CD14-positive monocyte (primary cell): ENCODE results near the gene LBR. TPM values are rescaled to one million over a fixed set of nuclear protein-coding genes. Genes with fewer than 3 reads are reported as not detected.

Experiments used
- DNase-seq, 3 donors: peaks; one replicate each; pipeline ENCODE4 v3.0.0-alpha.2; 2011 to 2022
- H2AFZ ChIP-seq: 2 replicates; pipeline ENCODE4 v1.6.0; 2012; ENCODE audit warnings: mild to moderate bottlenecking, low read depth, low read length, inconsistent platforms; ENCODE audit not compliant: insufficient read depth, poor library complexity, severe bottlenecking
- H3K27ac ChIP-seq, 2 donors: 1 replicate in 1 of 2; 2 replicates in 1 of 2; pipeline ENCODE4 v1.5.1; 2012 to 2013; ENCODE audit warnings: low read length in 2 of 2, control low read depth in 1 of 2, inconsistent platforms in 1 of 2, low read depth in 1 of 2, mild to moderate bottlenecking in 1 of 2
- H3K27me3 ChIP-seq, 2 donors: one replicate each; pipeline versions ENCODE4 v1.6.0 to v1.6.1; 2011 to 2013; ENCODE audit warnings: low read length in 2 of 2; ENCODE audit not compliant: control insufficient read depth in 2 of 2, insufficient read depth in 2 of 2
- H3K36me3 ChIP-seq, 2 donors: replicated peaks in 1 of 2; 1 replicate in 1 of 2; 2 replicates in 1 of 2; pipeline versions ENCODE4 v1.5.1 to v1.6.1; 2012 to 2013; ENCODE audit warnings: low read length in 2 of 2, control low read depth in 1 of 2, inconsistent platforms in 1 of 2, mild to moderate bottlenecking in 1 of 2; ENCODE audit not compliant: insufficient read depth in 2 of 2, control insufficient read depth in 1 of 2
- H3K4me1 ChIP-seq, 2 donors: 1 replicate in 1 of 2; 2 replicates in 1 of 2; pipeline versions ENCODE4 v1.5.1 to v1.6.1; 2012 to 2013; ENCODE audit warnings: low read length in 2 of 2, control low read depth in 1 of 2, inconsistent platforms in 1 of 2, mild to moderate bottlenecking in 1 of 2, moderate library complexity in 1 of 2; ENCODE audit not compliant: insufficient read depth in 2 of 2, control insufficient read depth in 1 of 2
- H3K4me2 ChIP-seq: replicated peaks from 2 replicates; pipeline ENCODE3; 2012; ENCODE audit warnings: low read length, moderate library complexity, mild to moderate bottlenecking; ENCODE audit not compliant: poor library complexity, severe bottlenecking; ENCODE audit errors: extremely low read depth
- H3K4me3 ChIP-seq, 3 experiments: fragments of 200-600 bp in 1 of 3; sonication (generic) in 1 of 3; replicated peaks in 1 of 3; 1 replicate in 2 of 3; 2 replicates in 1 of 3; pipeline ENCODE4 v1.5.1; 2011 to 2013; ENCODE audit warnings: low read length in 3 of 3, mild to moderate bottlenecking in 3 of 3, control low read depth in 2 of 3, low read depth in 2 of 3, inconsistent platforms in 1 of 3, moderate library complexity in 1 of 3
- H3K79me2 ChIP-seq: 2 replicates; pipeline ENCODE4 v1.6.0; 2012; ENCODE audit warnings: mild to moderate bottlenecking, control low read depth, inconsistent platforms, low read length, moderate library complexity; ENCODE audit not compliant: insufficient read depth
- H3K9ac ChIP-seq: 2 replicates; pipeline ENCODE4 v1.6.0; 2017; ENCODE audit warnings: low read length, mild to moderate bottlenecking; ENCODE audit not compliant: insufficient read depth, poor library complexity, severe bottlenecking
- H3K9me3 ChIP-seq, 2 donors: replicated peaks in 1 of 2; 1 replicate in 1 of 2; 2 replicates in 1 of 2; pipeline versions ENCODE4 v1.5.1 to v1.6.1; 2012 to 2013; ENCODE audit warnings: low read length in 2 of 2, control low read depth in 1 of 2; ENCODE audit not compliant: control insufficient read depth in 1 of 2, insufficient read depth in 1 of 2
- H4K20me1 ChIP-seq: 2 replicates; pipeline ENCODE4 v1.6.0; 2012; ENCODE audit warnings: mild to moderate bottlenecking, low read length, control low read depth, moderate library complexity; ENCODE audit not compliant: insufficient read depth
- H3K27ac Mint-ChIP-seq, 7 donors: one replicate each; pipeline ENCODE4 v1.8.0; 2020; ENCODE audit warnings: mild to moderate bottlenecking in 7 of 7, mixed read lengths in 7 of 7, moderate library complexity in 6 of 7, inconsistent platforms in 2 of 7
- H3K27me3 Mint-ChIP-seq, 3 donors: one replicate each; pipeline ENCODE4 v1.8.0; 2021 to 2022; ENCODE audit warnings: low read depth in 3 of 3, mild to moderate bottlenecking in 3 of 3, mixed read lengths in 3 of 3, moderate library complexity in 3 of 3, inconsistent platforms in 1 of 3
- H3K36me3 Mint-ChIP-seq, 2 donors: one replicate each; pipeline ENCODE4 v1.8.0; 2020; ENCODE audit warnings: mixed read lengths in 2 of 2, inconsistent platforms in 1 of 2, mild to moderate bottlenecking in 1 of 2
- H3K4me1 Mint-ChIP-seq: one replicate; pipeline ENCODE4 v1.8.0; 2020; ENCODE audit warnings: mild to moderate bottlenecking, mixed read lengths
- H3K4me3 Mint-ChIP-seq, 2 donors: one replicate each; pipeline ENCODE4 v1.8.0; 2020; ENCODE audit warnings: mild to moderate bottlenecking in 2 of 2, mixed read lengths in 2 of 2, moderate library complexity in 1 of 2
- H3K9me3 Mint-ChIP-seq, 7 donors: one replicate each; pipeline ENCODE4 v1.8.0; 2020 to 2022; ENCODE audit warnings: mixed read lengths in 7 of 7, mild to moderate bottlenecking in 6 of 7, moderate library complexity in 6 of 7, inconsistent platforms in 2 of 7
- CTCF ChIP-seq: fragments of 200-600 bp; IDR thresholded peaks from one replicate; pipeline ENCODE4 v1.8.0; 2022; ENCODE audit warnings: antibody characterized with exemption, mild to moderate bottlenecking
- WGBS: methylation state at CpG from one replicate; pipeline ENCODE4 v1.1.5; 2013; ENCODE audit warnings: missing lambda C conversion rate; ENCODE audit not compliant: insufficient coverage; 5-methylcytosine and 5-hydroxymethylcytosine counted together
- intact Hi-C, 2 donors: fragments of 100-400 bp; cut with micrococcal nuclease; formaldehyde crosslinking; loops; one replicate each; pipeline versions ENCODE4 v1.15.0 to v1.15.1; 2023
- polyA plus RNA-seq, 3 donors: library from polyadenylated mRNA; depleted of rRNA in 1 of 3; unstranded in 2 of 3; stranded (reverse) in 1 of 3; fragments of 300-500 nt in 2 of 3; fragments of >200 nt in 1 of 3; fragmentation: Illumina TruSeq in 2 of 3; gene quantifications; 1 replicate in 2 of 3; 2 replicates in 1 of 3; pipeline ENCODE4 v1.2.3, GENCODE V29; 2012 to 2021

The LBR gene
- polyA plus RNA-seq, 3 donors, result 31.8 to 125 (median 100) TPM

GRCh38 chr1:225451340-225451739 lies 23.5 kb upstream of the LBR start:
- peak overlapping the region in 5 of 7 donors; percentile 79 to 94 (median 83) for H3K27ac Mint-ChIP-seq
- DNase-seq, result no peak
- H3K4me3 Mint-ChIP-seq, result no peak overlapping the region
- H3K9me3 Mint-ChIP-seq, result peaks cover 0 to 4% (median 2%) of the 10 kb centered on the region in 7 donors
- H3K4me1 ChIP-seq, result peaks cover 54 to 65% of the 10 kb centered on the region in 2 donors
- no peak overlapping the region for H3K4me3 ChIP-seq
- peaks cover 0 to 6% (median 3%) of the 10 kb centered on the region in 3 donors for H3K27me3 Mint-ChIP-seq
- H4K20me1 ChIP-seq, result no peaks in the 10 kb centered on the region
- no peaks in the 10 kb centered on the region for H3K9me3 ChIP-seq
- WGBS, result 77% methylated on average over 4 of the region's 6 CpGs
- H3K36me3 ChIP-seq, result no peaks in the 10 kb centered on the region
- no peak overlapping the region for H2AFZ ChIP-seq
- no peak overlapping the region for H3K9ac ChIP-seq
- H3K27ac ChIP-seq, result peak overlapping the region; percentile 50 to 70
- no peak for TF ChIP-seq CTCF
- H3K4me2 ChIP-seq, result no peak overlapping the region
- no peaks in the 10 kb centered on the region for H3K79me2 ChIP-seq
- intact Hi-C loops, result loop anchor here in 1 of 2 donors (2.0 kb wide), 1 partner anchor 23 kb away; the partner anchor contains the start of gene LBR
- no peaks in the 10 kb centered on the region for H3K36me3 Mint-ChIP-seq
- H3K4me1 Mint-ChIP-seq, result peaks cover 56% of the 10 kb centered on the region
- no peaks in the 10 kb centered on the region for H3K27me3 ChIP-seq

- Histone ChIP-seq H3K79me2 (no peaks in the 10 kb centered on the region), H3K4me2 (no peak overlapping the region), H3K9ac (no peak overlapping the region), H3K4me1 (peaks cover 61 to 72% of the 10 kb centered on the region in 2 donors), H2AFZ (no peak overlapping the region), H3K27me3 (no peaks in the 10 kb centered on the region), H3K27ac (peak overlapping the region; percentile 50 to 70), H3K36me3 (no peaks in the 10 kb centered on the region), H3K9me3 (no peaks in the 10 kb centered on the region), H4K20me1 (no peaks in the 10 kb centered on the region), H3K4me3 (no peak overlapping the region)
- WGBS, result 21% methylated on average over 11 of the region's 12 CpGs
- H3K27me3 Mint-ChIP-seq, result peaks cover 0 to 6% (median 3%) of the 10 kb centered on the region in 3 donors
- intact Hi-C loops, result loop anchor here in 1 of 2 donors (2.0 kb wide), 1 partner anchor 22 kb away; the partner anchor contains the start of gene LBR
- peaks cover 0 to 4% (median 2%) of the 10 kb centered on the region in 7 donors for H3K9me3 Mint-ChIP-seq
- DNase-seq, result peak; percentile 75 to 86 (median 76)
- H3K36me3 Mint-ChIP-seq, result no peaks in the 10 kb centered on the region
- TF ChIP-seq CTCF, result no peak
- peaks cover 63% of the 10 kb centered on the region for H3K4me1 Mint-ChIP-seq
- H3K4me3 Mint-ChIP-seq, result peak overlapping the region in 1 of 2 donors; percentile 26
- peak overlapping the region; percentile 79 to 94 (median 85) for H3K27ac Mint-ChIP-seq
These were observed 22.8 kb upstream of the LBR start for GRCh38 chr1:225450491-225451191.
